Osteocyte (in vitro differentiated cells): ENCODE results near the gene GABRR2. TPM values are rescaled to one million over a fixed set of nuclear protein-coding genes. Genes with fewer than 3 reads are reported as not detected.
A peak's percentile ranks its signal among the peaks of the same experiment; 100 is the strongest.
"Not testable (repeated sequence)": the region's sequence is repeated elsewhere in the genome, so short reads cannot be mapped to it uniquely, and the experiment has no call there.

ENCODE experiments used
- DNase-seq: peaks from one replicate; pipeline ENCODE4 v3.0.0; 2021; ENCODE audit warnings: mixed read lengths; ENCODE audit not compliant: unreplicated experiment; ENCODE audit errors: extremely low spot score
- H3K27ac Mint-ChIP-seq: one replicate; pipeline ENCODE4 v1.8.0; 2021; ENCODE audit warnings: mild to moderate bottlenecking, mixed read lengths; ENCODE audit not compliant: unreplicated experiment
- H3K27me3 Mint-ChIP-seq: one replicate; pipeline ENCODE4 v1.8.0; 2021; ENCODE audit warnings: mixed read lengths; ENCODE audit not compliant: unreplicated experiment
- H3K36me3 Mint-ChIP-seq: one replicate; pipeline ENCODE4 v1.8.0; 2021; ENCODE audit warnings: mixed read lengths; ENCODE audit not compliant: unreplicated experiment
- H3K4me1 Mint-ChIP-seq: one replicate; pipeline ENCODE4 v1.8.0; 2021; ENCODE audit warnings: mixed read lengths; ENCODE audit not compliant: unreplicated experiment
- H3K4me3 Mint-ChIP-seq: one replicate; pipeline ENCODE4 v1.8.0; 2021; ENCODE audit warnings: mild to moderate bottlenecking, moderate library complexity, mixed read lengths; ENCODE audit not compliant: unreplicated experiment
- H3K9me3 Mint-ChIP-seq: one replicate; pipeline ENCODE4 v1.8.0; 2021; ENCODE audit warnings: mixed read lengths; ENCODE audit not compliant: unreplicated experiment
- CTCF ChIP-seq: fragments of 200-600 bp; sonication (generic); IDR thresholded peaks from 2 replicates; pipeline ENCODE4 v1.5.0; 2021; ENCODE audit warnings: antibody characterized with exemption, mild to moderate bottlenecking, moderate library complexity
- total RNA-seq: library from RNA; stranded (reverse); gene quantifications from 2 replicates; pipeline ENCODE4 v1.2.1, GENCODE V29; 2021

The GABRR2 gene
- total RNA-seq, 1 donor from 2014 or later, result 0.97 TPM

GRCh38 chr6:89310929-89311328, 4.2 kb downstream of the GABRR2 start:
- TF ChIP-seq CTCF, result no peak
- no peaks in the 10 kb centered on the region for H3K9me3 Mint-ChIP-seq
- H3K27me3 Mint-ChIP-seq, result peaks cover 17% of the 10 kb centered on the region
- DNase-seq, result no peak
- no peak overlapping the region for H3K4me3 Mint-ChIP-seq
- peak overlapping the region; percentile 43 for H3K27ac Mint-ChIP-seq
- peaks cover 1% of the 10 kb centered on the region for H3K36me3 Mint-ChIP-seq
- peaks cover 36% of the 10 kb centered on the region for H3K4me1 Mint-ChIP-seq

GRCh38 chr6:89308525-89309395, 6.3 kb downstream of the GABRR2 start:
- no peaks in the 10 kb centered on the region for H3K9me3 Mint-ChIP-seq
- TF ChIP-seq CTCF, result no peak
- H3K27ac Mint-ChIP-seq, result no peak overlapping the region
- DNase-seq, result no peak
- H3K27me3 Mint-ChIP-seq, result peaks cover 22% of the 10 kb centered on the region
- H3K4me3 Mint-ChIP-seq, result no peak overlapping the region
- peaks cover 31% of the 10 kb centered on the region for H3K4me1 Mint-ChIP-seq
- H3K36me3 Mint-ChIP-seq, result no peaks in the 10 kb centered on the region

- H3K9me3 Mint-ChIP-seq, DNase-seq, H3K4me1 Mint-ChIP-seq, H3K4me3 Mint-ChIP-seq, H3K27ac Mint-ChIP-seq, H3K36me3 Mint-ChIP-seq: not testable (repeated sequence)
- H3K27me3 Mint-ChIP-seq, result peaks cover 20% of the 10 kb centered on the region
Measured at GRCh38 chr6:89304517-89304916, 10.6 kb downstream of the GABRR2 start.

GRCh38 chr6:89302936-89303335, 12.2 kb downstream of the GABRR2 start:
- Mint-ChIP-seq H3K9me3 (no peaks in the 10 kb centered on the region), H3K27ac (no peak overlapping the region), H3K4me1 (peaks cover 5% of the 10 kb centered on the region), H3K36me3 (no peaks in the 10 kb centered on the region), H3K4me3 (no peak overlapping the region), H3K27me3 (peaks cover 16% of the 10 kb centered on the region)
- no peak for TF ChIP-seq CTCF
- DNase-seq, result peak; percentile 56

GRCh38 chr6:89302195-89302770, 12.8 kb downstream of the GABRR2 start:
- no peak for TF ChIP-seq CTCF
- H3K9me3 Mint-ChIP-seq, result no peaks in the 10 kb centered on the region
- no peak overlapping the region for H3K4me3 Mint-ChIP-seq
- peak; percentile 83 for DNase-seq
- peaks cover 14% of the 10 kb centered on the region for H3K27me3 Mint-ChIP-seq
- no peaks in the 10 kb centered on the region for H3K36me3 Mint-ChIP-seq
- H3K4me1 Mint-ChIP-seq, result peaks cover 10% of the 10 kb centered on the region
- no peak overlapping the region for H3K27ac Mint-ChIP-seq
